NB4 (cell line): ENCODE data around the gene PPHLN1.

Experiments used
- DNase-seq: peaks from one replicate; pipeline ENCODE4 v3.0.0; 2010; ENCODE audit warnings: low read depth
- H3K4me3 ChIP-seq: one replicate; pipeline ENCODE4 v1.5.1; 2011; ENCODE audit warnings: mild to moderate bottlenecking, low read depth, low read length, moderate library complexity
- CTCF ChIP-seq: IDR thresholded peaks from one replicate; pipeline ENCODE4 v1.5.1; 2012; ENCODE audit warnings: low read depth, low read length
- MAX ChIP-seq: IDR thresholded peaks from 2 replicates; pipeline ENCODE4 v1.6.1; 2011; ENCODE audit warnings: low read depth, low read length
- MYC ChIP-seq: IDR thresholded peaks from 2 replicates; pipeline ENCODE4 v1.6.1; 2011; ENCODE audit warnings: low read depth, low read length
- POLR2A ChIP-seq: IDR thresholded peaks from 2 replicates; pipeline ENCODE4 v1.6.1; 2011; ENCODE audit warnings: mild to moderate bottlenecking; ENCODE audit not compliant: insufficient read length; ENCODE audit errors: extremely low read depth

PPHLN1 gene

GRCh38 chr12:42288544-42288943, 37.4 kb upstream of the PPHLN1 start:
- TF ChIP-seq CTCF (no peak), MAX (no peak), POLR2A (no peak), MYC (no peak)

GRCh38 chr12:42291680-42292079, 34.3 kb upstream of the PPHLN1 start:
- TF ChIP-seq MYC = no peak
- TF ChIP-seq MAX = no peak
- no peak for TF ChIP-seq POLR2A
- no peak for DNase-seq
- no peak overlapping the region for H3K4me3 ChIP-seq

More at GRCh38 chr12:42288544-42288943, 37.4 kb upstream of the PPHLN1 start:
- DNase-seq = no peak
- H3K4me3 ChIP-seq = no peak overlapping the region

- peak; percentile 54 for DNase-seq
- TF ChIP-seq MAX (no peak), MYC (no peak), POLR2A (no peak), CTCF (peak; percentile 50)
- H3K4me3 ChIP-seq = no peak overlapping the region
Observed at GRCh38 chr12:42296503-42297109, 29.4 kb upstream of the PPHLN1 start.

- DNase-seq = no peak
- no peak overlapping the region for H3K4me3 ChIP-seq
- TF ChIP-seq MAX (no peak), POLR2A (no peak)
Observed at GRCh38 chr12:42298887-42299286, 27.1 kb upstream of the PPHLN1 start.

GRCh38 chr12:42299392-42300308, 26.3 kb upstream of the PPHLN1 start:
- no peak for TF ChIP-seq MYC
- no peak for TF ChIP-seq CTCF
- TF ChIP-seq MAX = no peak
- TF ChIP-seq POLR2A = no peak
- no peak overlapping the region for H3K4me3 ChIP-seq
- DNase-seq = peak; percentile 35

- TF ChIP-seq POLR2A (no peak), MYC (no peak), CTCF (no peak), MAX (no peak)
- DNase-seq = no peak
- no peak overlapping the region for H3K4me3 ChIP-seq
Observed at GRCh38 chr12:42306297-42306696, 19.7 kb upstream of the PPHLN1 start.
